ENCODE measurements around the gene NXPH1. TPM values are rescaled to one million over a fixed set of nuclear protein-coding genes. Genes with fewer than 3 reads are reported as not detected.

Gene NXPH1
- total RNA-seq, 1 donor from 2014 or later, result not detected

DNA sequence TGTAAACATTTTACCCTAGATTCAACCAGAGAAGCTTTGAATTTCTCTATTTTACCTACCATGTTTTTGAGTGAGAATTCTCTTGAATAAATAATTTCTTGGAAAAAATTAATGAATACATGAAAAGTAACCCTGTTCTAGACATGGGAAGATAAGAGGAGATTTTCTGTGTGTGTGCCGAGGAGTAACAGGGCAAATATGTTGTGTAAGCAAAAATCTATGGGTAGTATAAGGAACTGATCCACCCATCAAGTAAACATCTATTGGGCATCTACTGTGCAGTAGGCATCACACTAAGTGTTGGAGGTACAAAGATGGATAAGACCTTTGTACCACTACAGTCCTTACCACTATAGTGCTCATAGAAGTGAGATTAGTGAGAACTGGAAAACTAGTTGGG, 8.2 kb upstream of the NXPH1 start:
- H3K9me3 Mint-ChIP-seq (ENCODE audit: low read depth), result no peaks in the 10 kb centered on the region
- H3K4me3 Mint-ChIP-seq (ENCODE audit: unreplicated experiment), result no peak overlapping the region
- H3K36me3 Mint-ChIP-seq (ENCODE audit: low read depth), result no peaks in the 10 kb centered on the region
- no peak for TF ChIP-seq CTCF (IDR thresholded peaks at IDR 0.05)
- no peak overlapping the region for H3K27ac Mint-ChIP-seq (ENCODE audit: unreplicated experiment)
- no peak for DNase-seq (ENCODE audit: low spot score)
- H3K4me1 Mint-ChIP-seq (ENCODE audit: low read depth), result no peaks in the 10 kb centered on the region
- peaks cover 6% of the 10 kb centered on the region for H3K27me3 Mint-ChIP-seq (ENCODE audit: low read depth)

DNA sequence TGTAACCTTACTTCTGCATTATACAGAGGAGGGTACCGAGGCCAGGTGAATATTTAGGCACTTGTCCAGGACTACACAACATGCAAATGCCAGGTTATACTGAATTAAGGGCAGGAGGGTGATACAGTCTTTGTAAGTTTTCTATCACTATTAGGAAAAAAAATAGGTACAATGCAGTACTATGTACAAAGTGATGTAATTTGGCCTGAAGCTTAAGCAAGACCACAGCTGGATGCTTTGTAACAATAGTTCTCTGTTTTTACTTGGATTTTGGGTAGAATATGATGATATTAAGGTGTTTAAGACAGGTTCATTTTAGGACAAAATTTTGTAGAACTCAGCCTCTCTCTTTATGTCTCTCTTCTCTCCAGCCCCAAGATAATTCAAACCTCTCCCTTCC, 2.8 kb upstream of the NXPH1 start:
- no peak overlapping the region for H3K4me3 Mint-ChIP-seq (ENCODE audit: unreplicated experiment)
- no peak for TF ChIP-seq CTCF (IDR thresholded peaks at IDR 0.05)
- peaks cover 18% of the 10 kb centered on the region for H3K4me1 Mint-ChIP-seq (ENCODE audit: low read depth)
- no peaks in the 10 kb centered on the region for H3K9me3 Mint-ChIP-seq (ENCODE audit: low read depth)
- H3K27ac Mint-ChIP-seq (ENCODE audit: unreplicated experiment), result no peak overlapping the region
- peaks cover 6% of the 10 kb centered on the region for H3K36me3 Mint-ChIP-seq (ENCODE audit: low read depth)
- DNase-seq (ENCODE audit: low spot score), result no peak
- H3K27me3 Mint-ChIP-seq (ENCODE audit: low read depth), result peaks cover 52% of the 10 kb centered on the region

DNA sequence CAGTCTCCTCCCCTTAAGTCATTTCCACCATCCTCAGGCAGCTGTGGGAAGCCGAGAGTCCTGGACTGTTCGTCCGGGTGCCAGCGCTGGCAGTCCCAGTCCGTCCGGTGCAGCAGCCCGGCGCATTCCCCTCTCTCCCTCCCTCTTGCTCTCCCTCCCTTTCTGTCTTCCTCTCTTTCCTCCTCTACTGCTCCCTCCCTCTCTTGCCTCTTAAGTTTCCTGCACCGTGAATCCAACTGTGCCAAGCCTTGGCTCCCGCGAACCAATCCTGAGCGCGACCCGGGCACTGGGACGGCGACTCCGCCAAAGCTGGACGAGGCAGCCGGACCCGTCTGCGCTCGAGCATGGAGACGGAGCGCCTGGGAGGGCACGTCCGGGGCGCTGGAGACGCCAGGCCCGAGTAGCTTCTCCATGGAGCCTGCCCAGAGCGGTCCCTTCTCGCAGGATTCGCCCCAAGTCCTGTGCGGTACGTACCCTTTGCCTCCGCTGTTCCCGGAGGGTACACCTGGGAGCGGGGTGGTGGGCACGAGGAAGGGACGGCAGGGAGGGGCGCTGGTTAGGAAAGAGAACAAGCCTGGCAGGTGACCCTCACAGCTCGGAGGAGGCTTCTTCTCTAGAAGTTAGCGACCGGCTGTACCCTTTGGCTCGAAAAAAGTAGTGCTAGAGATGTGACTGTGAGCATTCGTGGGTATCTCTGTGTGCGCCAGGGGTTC, 1.0 kb downstream of the NXPH1 start:
- peak overlapping the region; percentile 57 for H3K4me3 Mint-ChIP-seq (ENCODE audit: unreplicated experiment)
- no peaks in the 10 kb centered on the region for H3K9me3 Mint-ChIP-seq (ENCODE audit: low read depth)
- H3K27me3 Mint-ChIP-seq (ENCODE audit: low read depth), result peaks cover 80% of the 10 kb centered on the region
- TF ChIP-seq CTCF (IDR thresholded peaks at IDR 0.05), result no peak
- H3K27ac Mint-ChIP-seq (ENCODE audit: unreplicated experiment), result no peak overlapping the region
- peaks cover 6% of the 10 kb centered on the region for H3K36me3 Mint-ChIP-seq (ENCODE audit: low read depth)
- DNase-seq (ENCODE audit: low spot score), result no peak
- peaks cover 18% of the 10 kb centered on the region for H3K4me1 Mint-ChIP-seq (ENCODE audit: low read depth)

- DNase-seq (ENCODE audit: low spot score), result no peak
- no peak overlapping the region for H3K4me3 Mint-ChIP-seq (ENCODE audit: unreplicated experiment)
Observed at GRCh38 chr7:8435095-8435494, 1.7 kb downstream of the NXPH1 start.

More at GRCh38 chr7:8435095-8435494, 1.7 kb downstream of the NXPH1 start:
- Mint-ChIP-seq H3K4me1 (ENCODE audit: low read depth) (peaks cover 18% of the 10 kb centered on the region), H3K36me3 (ENCODE audit: low read depth) (peaks cover 6% of the 10 kb centered on the region), H3K9me3 (ENCODE audit: low read depth) (no peaks in the 10 kb centered on the region), H3K27me3 (ENCODE audit: low read depth) (peaks cover 84% of the 10 kb centered on the region), H3K27ac (ENCODE audit: unreplicated experiment) (no peak overlapping the region)
- no peak for TF ChIP-seq CTCF (IDR thresholded peaks at IDR 0.05)

All from chondrocyte (in vitro differentiated cells).